Breast epithelium (tissue), 3 donors: ENCODE results near the gene CLK2.

Source experiments
- POLR2A ChIP-seq: fragments of 450-650 bp; IDR thresholded peaks from one replicate; pipeline ENCODE4 v1.6.1; 2016; ENCODE audit warnings: antibody characterized with exemption, mild to moderate bottlenecking, moderate library complexity
- TF ChIP-seq, protein P1 (sequence below), 3 donors: fragments of 450-650 bp; IDR thresholded peaks; one replicate each; pipeline ENCODE4 v1.5.1; 2016 to 2017; ENCODE audit warnings: antibody characterized with exemption in 3 of 3, mild to moderate bottlenecking in 3 of 3, moderate library complexity in 3 of 3

GRCh38 chr1:155313261-155313660 is 40.0 kb upstream of the CLK2 start:
- TF ChIP-seq, protein P1, sequence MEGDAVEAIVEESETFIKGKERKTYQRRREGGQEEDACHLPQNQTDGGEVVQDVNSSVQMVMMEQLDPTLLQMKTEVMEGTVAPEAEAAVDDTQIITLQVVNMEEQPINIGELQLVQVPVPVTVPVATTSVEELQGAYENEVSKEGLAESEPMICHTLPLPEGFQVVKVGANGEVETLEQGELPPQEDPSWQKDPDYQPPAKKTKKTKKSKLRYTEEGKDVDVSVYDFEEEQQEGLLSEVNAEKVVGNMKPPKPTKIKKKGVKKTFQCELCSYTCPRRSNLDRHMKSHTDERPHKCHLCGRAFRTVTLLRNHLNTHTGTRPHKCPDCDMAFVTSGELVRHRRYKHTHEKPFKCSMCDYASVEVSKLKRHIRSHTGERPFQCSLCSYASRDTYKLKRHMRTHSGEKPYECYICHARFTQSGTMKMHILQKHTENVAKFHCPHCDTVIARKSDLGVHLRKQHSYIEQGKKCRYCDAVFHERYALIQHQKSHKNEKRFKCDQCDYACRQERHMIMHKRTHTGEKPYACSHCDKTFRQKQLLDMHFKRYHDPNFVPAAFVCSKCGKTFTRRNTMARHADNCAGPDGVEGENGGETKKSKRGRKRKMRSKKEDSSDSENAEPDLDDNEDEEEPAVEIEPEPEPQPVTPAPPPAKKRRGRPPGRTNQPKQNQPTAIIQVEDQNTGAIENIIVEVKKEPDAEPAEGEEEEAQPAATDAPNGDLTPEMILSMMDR (IDR thresholded peaks at IDR 0.05) = no peak
- TF ChIP-seq POLR2A = no peak
